Fibroblast of the conjunctiva (primary cell): ENCODE results near the gene GRK4.
"Not testable (repeated sequence)": the region's sequence is repeated elsewhere in the genome, so short reads cannot be mapped to it uniquely, and the experiment has no call there.

ENCODE experiments used
- DNase-seq: peaks from one replicate; pipeline ENCODE4 v3.0.0-alpha.2; 2010; ENCODE audit warnings: low read depth

GRK4 gene

DNA sequence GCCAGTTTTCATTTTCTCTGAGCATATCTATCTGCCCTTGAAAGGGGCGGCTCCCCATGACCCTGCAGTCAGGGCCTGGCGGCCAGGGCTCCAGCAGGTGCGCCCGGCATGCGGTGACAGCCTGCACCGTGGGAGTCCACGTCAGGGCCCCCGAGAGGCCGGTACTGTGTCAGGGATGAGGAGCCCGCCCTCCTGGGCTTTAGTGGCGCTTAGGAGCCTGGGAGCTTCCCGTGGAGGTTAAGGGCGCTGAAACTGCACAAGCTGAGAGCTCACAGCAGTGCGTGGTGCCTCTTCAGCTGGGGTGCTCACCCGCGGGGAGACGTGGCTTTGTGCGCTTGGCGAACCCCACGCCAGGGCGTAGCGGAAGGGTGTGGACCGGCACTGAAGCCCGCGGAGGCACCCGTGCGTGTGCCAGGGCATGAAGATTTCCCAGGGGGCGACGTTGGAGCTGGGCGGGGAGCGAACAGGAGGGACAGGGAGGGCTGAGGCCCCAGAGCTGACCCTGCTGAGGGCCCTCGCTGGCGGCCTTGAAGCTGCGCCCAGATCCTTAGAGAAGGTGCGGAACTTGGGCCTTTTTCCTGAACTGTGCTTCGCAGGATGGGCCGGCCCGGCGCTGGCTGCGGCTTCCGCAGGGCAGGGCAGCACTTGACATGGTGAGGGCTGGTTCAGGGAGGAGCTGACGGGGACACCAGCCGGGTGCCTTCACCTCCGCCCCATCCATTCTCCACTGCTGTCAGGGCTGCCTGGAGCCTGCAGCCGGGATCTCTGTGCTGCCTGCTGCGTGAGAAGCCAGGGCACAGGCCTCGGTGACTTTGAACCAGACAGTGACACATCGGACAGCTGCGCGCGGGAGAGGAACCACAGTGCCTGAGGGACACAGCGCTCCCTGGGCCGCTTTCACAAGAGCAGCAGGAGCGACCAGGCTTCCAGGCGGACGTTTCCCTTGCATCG is 78.1 kb downstream of the GRK4 start:
- no peak for DNase-seq

DNA sequence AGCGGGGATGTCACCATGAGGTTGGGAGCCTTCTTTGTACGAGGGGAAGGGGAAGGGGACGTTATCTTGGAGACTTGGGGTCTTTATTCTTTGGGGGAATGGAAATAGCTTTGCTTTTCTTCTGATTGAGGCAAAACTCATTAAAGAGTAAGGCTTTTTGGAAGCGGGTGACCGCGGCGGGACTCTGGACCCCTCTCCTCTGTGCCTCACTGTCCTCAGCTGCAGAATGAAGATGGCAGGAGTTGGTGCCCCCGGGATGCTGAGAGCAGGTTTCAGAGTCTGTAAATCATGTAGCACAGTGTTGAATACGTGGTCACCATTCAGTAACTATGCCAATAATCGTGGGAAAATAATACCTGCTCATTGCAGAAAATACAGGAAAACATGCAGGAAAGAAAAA is 78.9 kb downstream of the GRK4 start:
- DNase-seq, result no peak

- DNase-seq, result no peak
Observed at GRCh38 chr4:3043282-3044020, 80.1 kb downstream of the GRK4 start.

DNA sequence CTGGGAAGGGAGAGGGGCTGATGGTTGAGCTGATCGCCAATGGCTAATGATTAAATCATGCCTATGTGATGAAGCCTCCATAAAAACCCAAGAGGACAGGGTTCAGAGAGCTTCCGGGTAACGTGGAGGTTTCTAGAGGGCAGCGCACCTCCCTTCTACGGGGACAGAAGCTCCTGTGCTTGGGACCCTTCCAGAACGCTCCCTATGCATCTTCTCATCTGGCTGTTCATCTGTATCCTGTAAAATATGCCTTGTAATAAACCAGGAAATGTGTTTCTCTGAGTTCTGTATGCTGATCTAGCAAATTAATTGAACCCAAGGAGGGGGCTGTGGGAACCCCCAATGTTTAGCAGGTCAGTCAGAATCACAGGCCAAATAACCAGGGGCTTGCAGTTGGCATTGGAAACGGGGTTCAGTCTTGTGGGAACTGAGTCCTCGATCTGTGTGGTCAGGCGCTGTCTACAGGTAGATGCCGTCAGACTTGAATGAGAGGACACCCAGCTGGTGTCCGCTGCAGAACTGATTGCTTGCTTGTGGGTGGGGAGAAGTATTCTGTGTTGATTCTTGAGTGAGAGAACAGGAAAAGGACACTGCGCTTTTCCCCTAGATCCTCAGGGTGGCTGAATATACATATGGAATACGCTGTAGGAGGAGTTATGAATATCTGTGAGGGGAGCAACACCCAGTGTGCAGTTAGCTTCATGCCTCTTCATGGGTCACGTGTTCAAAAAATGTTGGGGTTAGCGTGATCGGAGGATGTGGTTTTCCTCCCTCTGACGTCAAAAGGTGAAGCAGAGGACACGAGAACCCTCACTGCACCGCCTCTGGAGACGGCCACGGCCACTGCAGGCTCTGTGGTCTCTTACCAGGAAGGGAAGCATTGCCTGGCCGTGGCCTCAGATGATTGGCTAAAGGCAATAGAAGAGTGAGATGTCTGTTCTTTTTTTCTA is 81.8 kb downstream of the GRK4 start:
- no peak for DNase-seq

DNA sequence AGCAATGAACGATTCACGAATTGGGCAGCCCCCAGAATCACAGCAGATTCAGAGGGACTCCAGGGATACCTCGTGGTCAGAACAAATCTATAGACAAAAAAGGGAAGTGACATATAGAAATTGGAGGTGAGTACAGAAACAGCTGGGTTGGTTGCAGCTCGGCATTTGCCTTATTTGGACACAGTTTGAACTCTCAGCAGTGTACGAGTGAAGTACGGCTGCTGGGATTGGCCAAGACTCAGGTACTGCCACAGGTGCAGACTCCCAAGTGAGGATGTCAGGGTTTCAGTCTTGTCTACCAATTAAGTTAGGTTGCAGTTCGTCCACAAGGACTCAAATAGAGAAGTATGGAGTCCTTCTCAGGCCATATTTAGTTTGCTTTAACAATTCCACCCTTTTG is 82.8 kb downstream of the GRK4 start:
- no peak for DNase-seq

- DNase-seq, result no peak
Observed at GRCh38 chr4:3046623-3047022, 83.3 kb downstream of the GRK4 start.

- peak; percentile 23 for DNase-seq
Observed at GRCh38 chr4:3047464-3048286, 84.3 kb downstream of the GRK4 start.

GRCh38 chr4:3051141-3051897 is 87.9 kb downstream of the GRK4 start:
- not testable (repeated sequence) for DNase-seq

- DNase-seq, result no peak
Observed at GRCh38 chr4:3054169-3054759, 90.9 kb downstream of the GRK4 start.

- DNase-seq, result no peak
Observed at GRCh38 chr4:3059943-3060342, 96.6 kb downstream of the GRK4 start.

DNA sequence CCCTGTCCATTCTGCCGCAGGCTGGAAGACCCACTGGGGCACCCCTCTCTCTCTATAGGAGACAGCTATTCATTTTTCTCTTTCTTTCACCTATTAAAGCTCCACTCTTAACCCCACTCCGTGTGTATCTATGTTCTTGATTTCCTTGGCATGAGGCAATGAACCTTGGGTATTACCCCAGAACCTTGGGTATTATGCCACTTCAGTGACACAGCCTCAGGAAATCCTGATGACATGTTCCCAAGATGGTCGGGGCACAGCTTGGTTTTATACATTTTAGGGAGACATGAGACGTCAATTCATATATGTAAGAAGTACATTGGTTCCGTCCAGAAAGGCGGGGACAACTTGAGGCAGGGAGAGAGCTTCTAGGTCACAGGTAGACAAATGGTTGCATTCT is 97.6 kb downstream of the GRK4 start:
- DNase-seq, result no peak

- DNase-seq, result no peak
Observed at GRCh38 chr4:3062471-3062870, 99.1 kb downstream of the GRK4 start.

GRCh38 chr4:3065551-3065950 is 102.2 kb downstream of the GRK4 start:
- no peak for DNase-seq

DNA sequence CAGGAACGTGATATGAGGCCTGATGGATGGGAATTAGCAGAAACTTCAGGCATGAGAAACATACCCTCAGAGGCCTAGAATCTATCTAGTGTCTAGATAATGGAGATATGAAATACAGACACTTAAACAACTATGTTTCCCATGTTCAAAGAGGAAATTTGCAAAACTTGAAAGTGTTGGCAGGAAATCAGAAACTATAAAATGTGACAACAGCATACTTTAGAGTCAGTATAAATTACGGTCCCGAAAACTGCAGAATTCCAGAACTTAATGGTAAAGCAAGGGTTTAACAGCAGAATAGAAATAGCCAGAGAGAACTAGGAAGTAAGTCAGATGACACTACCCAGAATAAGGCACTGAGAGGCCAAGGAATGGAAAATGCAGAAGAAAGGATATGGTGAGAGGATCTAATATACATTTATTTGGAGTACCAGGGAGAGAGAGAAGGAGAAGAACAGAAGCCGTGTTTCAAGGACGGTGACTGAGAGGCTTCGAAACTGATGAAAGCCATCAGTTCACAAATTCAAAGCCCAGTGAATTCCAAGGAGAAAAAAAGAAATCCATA is 103.5 kb downstream of the GRK4 start:
- DNase-seq, result no peak

- DNase-seq, result no peak
Observed at GRCh38 chr4:3067473-3068001, 104.2 kb downstream of the GRK4 start.

DNA sequence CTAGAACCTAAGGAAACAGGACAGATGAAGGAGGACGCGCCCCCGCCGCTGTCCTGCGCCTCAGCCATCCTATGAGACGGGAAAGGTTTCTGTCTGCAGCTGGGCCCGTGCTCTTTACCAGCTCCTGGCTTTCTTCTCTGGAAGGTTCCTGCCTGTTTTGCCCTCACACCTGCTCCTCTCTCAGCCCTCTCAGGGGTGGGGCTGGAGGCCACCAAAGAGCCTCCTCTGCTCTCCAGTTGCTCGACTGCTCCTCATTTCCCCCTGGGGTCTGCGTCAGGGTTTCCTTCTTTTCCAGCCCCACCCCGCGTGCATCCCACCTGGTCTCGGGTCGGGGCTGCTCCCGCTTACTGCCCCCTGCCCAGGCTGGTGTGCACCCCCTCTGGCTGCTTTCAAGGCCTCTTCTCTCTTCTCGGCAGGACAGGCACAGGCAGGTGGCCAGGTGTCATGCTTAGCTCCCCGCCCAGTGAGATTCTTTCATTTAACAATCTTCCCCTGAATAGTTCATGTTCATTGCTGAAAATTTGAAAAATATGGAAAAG is 106.4 kb downstream of the GRK4 start:
- no peak for DNase-seq

DNA sequence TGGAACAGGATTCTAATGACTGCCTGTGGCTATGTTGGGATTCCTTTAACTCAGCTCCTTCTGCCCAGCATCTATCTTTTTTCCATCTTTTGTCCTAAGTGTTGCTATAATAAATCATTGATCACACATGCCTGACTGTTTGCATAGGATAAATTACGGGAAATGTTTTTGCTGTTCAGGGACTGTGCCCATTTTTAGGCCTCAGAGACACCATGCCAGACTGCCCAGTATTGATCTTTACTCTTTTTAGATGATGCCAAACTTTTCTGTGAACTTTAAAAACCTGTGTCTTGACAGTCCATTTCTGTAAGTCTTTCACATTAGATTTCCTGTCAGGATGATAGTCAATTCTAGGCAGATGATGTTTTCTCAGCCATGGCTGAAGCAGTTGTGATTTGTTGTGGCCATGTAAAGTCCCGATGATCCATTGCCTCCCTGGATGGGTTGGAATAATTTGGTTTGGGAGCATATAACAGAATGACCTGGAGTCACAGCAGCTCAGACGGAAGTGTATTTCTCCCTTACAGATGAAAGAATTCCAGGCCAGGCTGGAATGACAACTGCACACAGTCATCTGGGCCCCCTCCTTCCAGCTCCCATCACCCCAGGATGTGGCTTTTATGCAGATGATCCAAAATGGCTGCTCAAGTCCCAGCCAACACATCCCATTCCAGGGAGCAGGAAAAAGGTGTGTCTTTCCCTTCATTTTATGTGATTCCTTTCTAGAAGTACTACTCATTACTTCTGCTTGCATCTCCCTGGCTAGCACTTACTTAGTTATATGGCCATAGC is 107.5 kb downstream of the GRK4 start:
- DNase-seq, result no peak

DNA sequence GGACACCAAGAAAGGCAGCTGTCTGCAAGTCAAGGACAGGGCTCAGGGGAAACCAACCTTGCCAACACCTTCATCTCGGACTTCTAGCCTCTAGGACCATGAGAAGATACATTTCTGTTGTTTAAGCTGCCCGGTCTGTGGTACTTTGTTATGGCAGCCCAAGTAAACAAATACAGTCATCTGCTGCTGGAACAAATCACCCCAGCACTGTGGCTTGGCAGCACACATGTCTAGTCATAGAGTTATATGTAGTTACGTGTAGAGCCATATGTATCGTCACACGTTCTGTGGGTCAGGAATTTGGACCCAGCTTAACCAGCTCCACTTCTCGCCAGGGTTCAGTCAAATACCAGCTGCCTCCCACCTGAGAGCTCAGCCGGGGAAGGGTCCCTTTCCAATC is 108.4 kb downstream of the GRK4 start:
- DNase-seq, result no peak
